Glutamatergic neuron (in vitro differentiated cells): ENCODE results near the gene MAPK6. TPM values are rescaled to one million over a fixed set of nuclear protein-coding genes. Genes with fewer than 3 reads are reported as not detected.

Source experiments
- DNase-seq: peaks from one replicate; pipeline ENCODE4 v3.0.0; 2022
- H3K27ac Mint-ChIP-seq: one replicate; pipeline ENCODE4 v1.8.0; 2020; ENCODE audit warnings: mild to moderate bottlenecking, mixed read lengths, inconsistent platforms; ENCODE audit not compliant: unreplicated experiment
- H3K27me3 Mint-ChIP-seq: one replicate; pipeline ENCODE4 v1.8.0; 2020; ENCODE audit warnings: mild to moderate bottlenecking, moderate library complexity, mixed read lengths, inconsistent platforms; ENCODE audit not compliant: unreplicated experiment
- H3K36me3 Mint-ChIP-seq: one replicate; pipeline ENCODE4 v1.8.0; 2020; ENCODE audit warnings: mild to moderate bottlenecking, mixed read lengths, inconsistent platforms; ENCODE audit not compliant: unreplicated experiment
- H3K4me1 Mint-ChIP-seq: one replicate; pipeline ENCODE4 v1.8.0; 2020; ENCODE audit warnings: mild to moderate bottlenecking, low read depth, mixed read lengths, inconsistent platforms; ENCODE audit not compliant: unreplicated experiment
- H3K4me3 Mint-ChIP-seq: one replicate; pipeline ENCODE4 v1.8.0; 2020; ENCODE audit warnings: mild to moderate bottlenecking, mixed read lengths, inconsistent platforms; ENCODE audit not compliant: unreplicated experiment
- H3K9me3 Mint-ChIP-seq: one replicate; pipeline ENCODE4 v1.8.0; 2020; ENCODE audit warnings: mild to moderate bottlenecking, moderate library complexity, mixed read lengths, inconsistent platforms; ENCODE audit not compliant: unreplicated experiment
- total RNA-seq: library from RNA; stranded (reverse); fragmentation: NEBNext Ultra II Directional; extraction: Animal tissue kit (Norgen Biotek cat#: 25700); gene quantifications from one replicate; pipeline ENCODE4 v1.2.1, GENCODE V29; 2021; ENCODE audit not compliant: unreplicated experiment
- TF ChIP-seq, protein P1 (sequence below): fragments of 200-600 bp; sonication (generic); IDR thresholded peaks from one replicate; pipeline ENCODE4 v1.5.0; 2021; ENCODE audit not compliant: partially characterized antibody, unreplicated experiment

Gene MAPK6
- total RNA-seq, 1 donor from 2014 or later, result 109 TPM

DNA sequence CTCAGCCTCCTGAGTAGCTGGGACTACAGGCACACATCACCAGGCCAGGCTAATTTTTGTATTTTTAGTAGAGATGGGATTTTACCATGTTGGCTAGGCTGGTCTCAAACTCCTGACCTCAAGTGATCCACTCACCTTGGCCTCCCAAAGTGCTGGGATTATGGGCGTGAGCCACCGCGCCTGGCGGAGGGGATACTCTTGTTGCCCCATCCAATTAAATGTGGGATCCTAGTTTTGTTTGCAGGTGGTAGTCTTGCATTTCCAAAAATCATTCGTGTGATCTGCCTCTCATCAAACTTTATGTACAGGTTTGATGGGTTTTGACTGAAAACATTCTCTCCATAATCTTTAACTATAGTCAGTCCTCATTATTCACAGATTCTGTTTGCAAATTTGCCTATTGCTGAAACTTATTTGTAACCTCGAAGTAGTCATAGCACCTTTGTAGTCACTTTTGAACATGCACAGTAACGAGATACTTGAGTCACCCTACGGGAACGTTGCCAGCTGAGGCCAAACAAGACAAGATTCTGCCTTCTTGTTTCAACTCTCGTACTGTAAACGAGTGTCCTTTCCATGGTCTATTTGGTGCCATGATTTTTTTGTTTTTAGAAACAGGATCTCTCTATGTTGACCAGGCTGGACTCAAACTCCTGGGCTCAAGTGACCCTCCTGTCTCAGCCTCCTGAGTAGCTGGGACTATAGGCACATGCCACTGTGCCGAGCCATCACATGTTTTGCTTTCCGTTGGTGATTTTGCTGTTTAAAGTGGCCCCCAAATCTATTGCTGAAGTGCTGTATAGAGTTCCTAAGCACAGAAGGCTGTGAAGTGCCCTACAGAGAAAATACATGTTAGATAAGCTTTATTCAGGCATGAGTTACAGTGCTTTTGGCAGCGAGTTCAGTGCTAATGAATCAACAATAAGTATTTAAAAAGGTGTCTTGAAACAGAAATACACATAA is 8.1 kb upstream of the MAPK6 start:
- Mint-ChIP-seq H3K4me1 (no peaks in the 10 kb centered on the region), H3K27ac (no peak overlapping the region), H3K4me3 (no peak overlapping the region), H3K36me3 (no peaks in the 10 kb centered on the region), H3K27me3 (peaks cover 11% of the 10 kb centered on the region), H3K9me3 (no peaks in the 10 kb centered on the region)
- TF ChIP-seq, protein P1, sequence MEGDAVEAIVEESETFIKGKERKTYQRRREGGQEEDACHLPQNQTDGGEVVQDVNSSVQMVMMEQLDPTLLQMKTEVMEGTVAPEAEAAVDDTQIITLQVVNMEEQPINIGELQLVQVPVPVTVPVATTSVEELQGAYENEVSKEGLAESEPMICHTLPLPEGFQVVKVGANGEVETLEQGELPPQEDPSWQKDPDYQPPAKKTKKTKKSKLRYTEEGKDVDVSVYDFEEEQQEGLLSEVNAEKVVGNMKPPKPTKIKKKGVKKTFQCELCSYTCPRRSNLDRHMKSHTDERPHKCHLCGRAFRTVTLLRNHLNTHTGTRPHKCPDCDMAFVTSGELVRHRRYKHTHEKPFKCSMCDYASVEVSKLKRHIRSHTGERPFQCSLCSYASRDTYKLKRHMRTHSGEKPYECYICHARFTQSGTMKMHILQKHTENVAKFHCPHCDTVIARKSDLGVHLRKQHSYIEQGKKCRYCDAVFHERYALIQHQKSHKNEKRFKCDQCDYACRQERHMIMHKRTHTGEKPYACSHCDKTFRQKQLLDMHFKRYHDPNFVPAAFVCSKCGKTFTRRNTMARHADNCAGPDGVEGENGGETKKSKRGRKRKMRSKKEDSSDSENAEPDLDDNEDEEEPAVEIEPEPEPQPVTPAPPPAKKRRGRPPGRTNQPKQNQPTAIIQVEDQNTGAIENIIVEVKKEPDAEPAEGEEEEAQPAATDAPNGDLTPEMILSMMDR, result no peak
- no peak for DNase-seq

DNA sequence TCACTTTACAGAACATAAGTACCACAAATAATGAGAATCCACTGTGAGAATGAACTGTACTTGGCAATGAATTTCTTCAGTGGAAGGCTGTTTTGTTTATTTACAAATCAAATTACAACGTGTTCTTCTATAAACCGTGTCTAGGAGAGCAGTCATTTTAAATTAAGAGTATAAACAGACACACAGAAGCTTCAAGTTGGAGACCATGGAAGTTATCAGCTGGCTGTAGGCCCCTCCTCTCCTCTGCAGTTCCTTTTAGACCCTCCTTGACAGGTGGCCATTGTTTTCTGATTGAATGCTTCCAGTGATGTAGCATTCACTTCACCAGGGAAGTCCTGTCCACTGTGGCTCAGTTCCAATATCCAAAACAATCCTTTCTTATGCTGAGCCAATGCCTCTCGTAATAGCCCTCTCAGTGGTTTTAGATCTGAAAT is 7.3 kb upstream of the MAPK6 start:
- peaks cover 11% of the 10 kb centered on the region for H3K27me3 Mint-ChIP-seq
- H3K9me3 Mint-ChIP-seq, result no peaks in the 10 kb centered on the region
- H3K27ac Mint-ChIP-seq, result no peak overlapping the region
- no peaks in the 10 kb centered on the region for H3K4me1 Mint-ChIP-seq
- no peak for DNase-seq
- H3K36me3 Mint-ChIP-seq, result no peaks in the 10 kb centered on the region
- H3K4me3 Mint-ChIP-seq, result no peak overlapping the region
- TF ChIP-seq, protein P1, result no peak

DNA sequence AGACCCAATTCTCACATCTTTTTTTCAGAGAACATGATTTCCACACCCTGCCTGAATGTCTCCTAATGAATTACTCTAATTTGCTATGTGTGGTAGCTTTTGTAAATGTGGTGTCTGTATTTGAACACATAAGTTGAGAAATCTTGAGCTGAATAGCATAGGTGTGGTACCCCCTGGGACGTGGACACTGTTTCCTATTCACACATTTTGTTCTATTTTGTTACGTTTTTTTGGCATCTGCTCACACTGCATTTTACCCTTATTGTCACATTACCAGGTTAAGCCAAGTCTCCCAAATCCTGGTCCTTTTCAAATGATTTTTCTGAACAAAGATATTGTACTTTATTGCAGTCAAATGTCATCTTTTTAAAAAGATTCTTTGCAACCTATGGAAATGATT is 6.8 kb upstream of the MAPK6 start:
- H3K4me3 Mint-ChIP-seq, result no peak overlapping the region
- TF ChIP-seq, protein P1, result no peak
- no peaks in the 10 kb centered on the region for H3K9me3 Mint-ChIP-seq
- peaks cover 11% of the 10 kb centered on the region for H3K27me3 Mint-ChIP-seq
- no peak overlapping the region for H3K27ac Mint-ChIP-seq
- DNase-seq, result no peak
- no peaks in the 10 kb centered on the region for H3K4me1 Mint-ChIP-seq
- no peaks in the 10 kb centered on the region for H3K36me3 Mint-ChIP-seq

DNA sequence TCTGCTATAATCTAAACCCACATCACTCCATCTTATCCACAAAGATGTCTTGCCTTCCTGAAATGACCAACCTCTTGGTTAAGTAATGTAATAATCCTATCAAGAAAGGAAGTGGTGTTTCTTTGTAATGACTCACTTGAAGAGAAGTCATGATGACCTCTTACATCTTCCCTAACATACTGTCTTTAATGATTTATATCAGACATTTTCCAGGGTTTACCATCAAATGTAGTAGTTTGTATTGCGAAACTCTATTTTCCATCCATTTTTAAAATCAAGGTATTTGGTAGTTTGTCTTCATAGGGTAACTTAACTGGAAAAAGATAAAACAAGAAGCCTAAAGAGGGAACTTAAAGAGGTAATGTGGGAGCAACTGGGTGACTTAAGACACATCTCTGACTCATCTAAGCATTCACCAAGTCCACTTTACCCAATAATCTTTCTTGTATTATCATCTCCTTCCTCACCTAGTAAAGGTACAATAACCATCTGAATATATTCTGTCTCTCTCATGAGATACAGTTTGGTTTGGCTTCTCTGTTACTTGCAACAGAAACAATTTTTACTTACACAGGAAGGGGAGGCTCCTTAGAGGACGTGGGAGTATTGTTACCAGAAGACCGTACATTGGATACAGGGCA is 5.7 kb upstream of the MAPK6 start:
- H3K27me3 Mint-ChIP-seq, result peaks cover 12% of the 10 kb centered on the region
- no peaks in the 10 kb centered on the region for H3K4me1 Mint-ChIP-seq
- TF ChIP-seq, protein P1, result no peak
- H3K36me3 Mint-ChIP-seq, result peaks cover under 1% of the 10 kb centered on the region
- H3K27ac Mint-ChIP-seq, result no peak overlapping the region
- H3K9me3 Mint-ChIP-seq, result peaks cover under 1% of the 10 kb centered on the region
- H3K4me3 Mint-ChIP-seq, result no peak overlapping the region
- DNase-seq, result no peak

DNA sequence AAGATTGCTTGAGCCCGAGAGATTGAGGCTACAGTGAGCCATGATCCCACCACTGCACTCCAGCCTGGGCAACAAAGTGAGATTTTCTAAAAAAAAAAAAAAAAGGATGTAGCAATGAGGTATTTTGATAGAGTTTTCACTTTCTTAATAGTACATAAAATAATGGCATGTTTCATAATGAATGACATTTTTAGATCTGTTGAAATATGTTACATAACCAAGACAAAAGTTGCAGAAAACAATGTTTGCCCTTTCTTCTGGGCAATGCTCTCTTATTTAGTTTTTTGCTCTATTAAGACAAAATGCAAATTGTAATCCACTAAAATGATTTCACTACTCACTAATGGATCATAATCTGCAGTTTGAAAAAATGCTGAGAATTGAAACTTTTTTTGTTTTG is 4.4 kb upstream of the MAPK6 start:
- Mint-ChIP-seq H3K36me3 (peaks cover 4% of the 10 kb centered on the region), H3K4me3 (no peak overlapping the region), H3K27me3 (peaks cover 14% of the 10 kb centered on the region), H3K4me1 (no peaks in the 10 kb centered on the region), H3K9me3 (peaks cover 5% of the 10 kb centered on the region), H3K27ac (no peak overlapping the region)
- DNase-seq, result no peak
- TF ChIP-seq, protein P1, result no peak
